Fibroblast of villous mesenchyme (primary cell): ENCODE results near the gene RPS6KA2. TPM values are rescaled to one million over a fixed set of nuclear protein-coding genes. Genes with fewer than 3 reads are reported as not detected.
A peak's percentile ranks its signal among the peaks of the same experiment; 100 is the strongest.

Source experiments
- DNase-seq: peaks from one replicate; pipeline ENCODE4 v3.0.0-alpha.2; 2010; ENCODE audit warnings: low read depth
- H3K4me3 ChIP-seq: 2 replicates; pipeline ENCODE4 v1.5.1; 2011; ENCODE audit warnings: low read depth, mild to moderate bottlenecking, low read length
- total RNA-seq: library from RNA; depleted of rRNA; stranded (reverse); fragments of >200 nt; gene quantifications from 2 replicates; pipeline ENCODE4 v1.2.3, GENCODE V29; 2012
- TF ChIP-seq, protein P1 (sequence below): IDR thresholded peaks from 2 replicates; pipeline ENCODE4 v1.5.1; 2012; ENCODE audit warnings: low read depth, mild to moderate bottlenecking, low read length; ENCODE audit not compliant: insufficient read depth

The RPS6KA2 gene
- total RNA-seq, 1 donor, result 15.5 TPM

DNA sequence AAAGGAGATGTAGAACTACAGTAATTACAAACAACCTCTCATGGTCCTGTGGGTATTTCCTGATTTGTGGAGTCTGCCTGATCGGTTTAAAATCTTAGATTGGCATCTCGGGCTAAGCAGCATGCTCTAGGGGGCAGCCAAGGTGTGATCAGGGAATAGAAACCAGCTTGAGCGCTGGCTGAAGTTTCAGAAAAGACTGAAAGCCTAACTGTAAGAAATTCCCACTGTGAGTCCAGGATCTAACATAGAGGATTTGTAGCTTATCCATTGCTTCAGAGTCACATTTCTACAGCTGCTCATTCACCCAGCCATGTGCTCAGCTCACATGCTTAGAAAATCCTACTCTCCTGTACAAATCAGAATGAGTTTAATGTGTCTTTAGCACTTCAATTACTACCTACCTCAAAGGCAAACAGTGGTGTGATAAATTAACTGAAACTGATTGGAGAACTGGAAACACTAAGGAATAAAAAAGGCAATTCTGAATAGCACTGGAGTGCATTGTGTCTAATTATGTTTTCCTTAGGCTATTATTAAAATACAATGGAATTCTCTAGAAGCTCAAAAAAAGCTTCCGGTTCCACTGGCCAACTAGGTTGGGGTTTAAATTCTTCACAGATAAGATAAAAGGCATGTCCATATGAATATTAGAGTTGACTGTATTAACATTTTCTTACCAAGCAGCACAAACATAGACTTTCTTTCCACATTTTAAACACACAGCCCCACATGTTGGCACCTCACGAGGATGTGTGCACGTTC lies 170.5 kb downstream of the RPS6KA2 start:
- TF ChIP-seq, protein P1, sequence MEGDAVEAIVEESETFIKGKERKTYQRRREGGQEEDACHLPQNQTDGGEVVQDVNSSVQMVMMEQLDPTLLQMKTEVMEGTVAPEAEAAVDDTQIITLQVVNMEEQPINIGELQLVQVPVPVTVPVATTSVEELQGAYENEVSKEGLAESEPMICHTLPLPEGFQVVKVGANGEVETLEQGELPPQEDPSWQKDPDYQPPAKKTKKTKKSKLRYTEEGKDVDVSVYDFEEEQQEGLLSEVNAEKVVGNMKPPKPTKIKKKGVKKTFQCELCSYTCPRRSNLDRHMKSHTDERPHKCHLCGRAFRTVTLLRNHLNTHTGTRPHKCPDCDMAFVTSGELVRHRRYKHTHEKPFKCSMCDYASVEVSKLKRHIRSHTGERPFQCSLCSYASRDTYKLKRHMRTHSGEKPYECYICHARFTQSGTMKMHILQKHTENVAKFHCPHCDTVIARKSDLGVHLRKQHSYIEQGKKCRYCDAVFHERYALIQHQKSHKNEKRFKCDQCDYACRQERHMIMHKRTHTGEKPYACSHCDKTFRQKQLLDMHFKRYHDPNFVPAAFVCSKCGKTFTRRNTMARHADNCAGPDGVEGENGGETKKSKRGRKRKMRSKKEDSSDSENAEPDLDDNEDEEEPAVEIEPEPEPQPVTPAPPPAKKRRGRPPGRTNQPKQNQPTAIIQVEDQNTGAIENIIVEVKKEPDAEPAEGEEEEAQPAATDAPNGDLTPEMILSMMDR, result peak; percentile 35
- no peak overlapping the region for H3K4me3 ChIP-seq
- DNase-seq, result peak; percentile 7

DNA sequence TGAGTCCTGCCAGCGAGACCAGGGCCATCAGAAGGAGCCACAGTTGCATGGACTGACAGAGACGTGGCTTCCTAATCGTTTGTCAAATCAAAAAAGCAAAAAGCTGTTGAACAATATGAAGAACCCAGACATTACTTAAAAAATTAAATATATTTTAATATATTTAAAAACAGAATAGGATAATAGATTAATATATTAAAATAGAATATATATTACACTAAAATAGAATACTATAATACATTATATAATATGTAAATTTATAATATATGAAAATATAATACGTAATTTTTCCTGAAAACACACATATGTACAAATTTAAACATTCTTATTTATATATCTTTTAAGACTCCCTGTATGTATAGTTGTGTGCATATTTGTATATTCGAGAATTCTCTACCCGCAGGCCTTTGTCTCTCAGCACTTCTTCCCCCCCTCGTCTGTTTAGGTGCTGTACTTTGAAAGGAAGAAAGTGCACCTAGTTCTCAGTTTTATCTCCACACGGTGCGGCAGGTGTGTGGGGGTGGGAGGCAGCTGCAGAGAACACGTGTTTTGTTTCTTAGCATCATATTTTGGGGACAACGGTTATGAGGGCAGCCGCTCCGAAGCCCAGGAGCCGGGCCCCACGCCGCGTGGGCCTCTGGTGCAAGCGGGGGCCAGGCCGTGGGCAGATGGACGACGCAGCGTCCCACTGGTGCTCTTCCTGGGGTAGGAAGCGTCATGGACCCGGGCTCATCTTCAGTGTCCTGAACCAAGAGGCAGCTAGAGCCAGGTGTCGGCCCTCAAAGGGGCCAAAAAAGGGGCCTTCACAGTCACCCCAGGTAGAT lies 172.1 kb downstream of the RPS6KA2 start:
- no peak overlapping the region for H3K4me3 ChIP-seq
- TF ChIP-seq, protein P1, result no peak
- DNase-seq, result no peak

DNA sequence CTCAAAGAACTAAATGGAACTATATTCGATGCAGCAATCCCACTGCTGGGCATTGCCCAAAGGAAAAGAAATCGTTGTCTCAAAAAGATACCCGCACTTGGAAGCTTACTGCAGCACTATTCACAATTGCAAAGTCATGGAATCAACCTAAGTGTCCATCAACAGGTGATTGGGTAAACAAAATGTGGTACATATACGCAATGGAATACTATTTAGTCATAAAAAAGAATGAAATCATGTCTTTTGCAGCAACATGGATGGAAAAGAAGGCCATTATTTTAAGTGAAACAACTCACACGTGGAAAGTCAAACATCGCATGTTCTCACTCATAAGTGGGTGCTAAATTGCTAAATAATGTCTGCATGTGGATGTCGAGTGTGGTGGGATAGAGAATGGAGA lies 173.4 kb downstream of the RPS6KA2 start:
- H3K4me3 ChIP-seq, result no peak overlapping the region
- TF ChIP-seq, protein P1, result no peak
- no peak for DNase-seq

DNA sequence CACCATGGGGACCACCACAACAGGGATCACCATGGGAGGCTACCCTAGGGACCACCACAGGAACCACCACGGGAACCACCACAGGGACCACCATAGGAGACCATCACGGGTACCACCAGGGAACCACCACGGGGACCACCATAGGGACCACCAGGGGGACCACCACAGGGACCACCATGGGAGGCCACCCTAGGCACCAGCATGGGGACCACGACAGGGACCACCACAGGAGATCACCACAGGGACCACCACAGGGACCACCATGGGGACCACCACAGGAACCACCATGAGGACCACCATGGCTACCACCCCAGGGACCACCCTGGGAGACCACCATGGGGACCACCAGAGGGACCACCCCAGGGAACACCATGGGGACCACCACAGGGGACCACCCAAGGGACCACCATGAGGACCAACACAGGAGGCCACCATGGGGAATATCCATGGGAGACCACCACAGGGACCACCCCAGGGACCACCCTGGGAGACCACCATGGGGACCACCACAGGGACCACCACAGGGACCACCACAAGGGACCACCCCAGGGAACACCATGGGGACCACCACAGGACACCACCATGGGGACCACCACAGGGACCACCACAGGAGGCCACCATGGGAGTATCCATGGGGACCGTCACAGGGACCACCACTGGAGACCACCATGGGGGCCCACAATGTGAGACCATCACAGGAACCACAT lies 176.7 kb downstream of the RPS6KA2 start:
- TF ChIP-seq, protein P1, result no peak
- H3K4me3 ChIP-seq, result no peak overlapping the region
- no peak for DNase-seq

DNA sequence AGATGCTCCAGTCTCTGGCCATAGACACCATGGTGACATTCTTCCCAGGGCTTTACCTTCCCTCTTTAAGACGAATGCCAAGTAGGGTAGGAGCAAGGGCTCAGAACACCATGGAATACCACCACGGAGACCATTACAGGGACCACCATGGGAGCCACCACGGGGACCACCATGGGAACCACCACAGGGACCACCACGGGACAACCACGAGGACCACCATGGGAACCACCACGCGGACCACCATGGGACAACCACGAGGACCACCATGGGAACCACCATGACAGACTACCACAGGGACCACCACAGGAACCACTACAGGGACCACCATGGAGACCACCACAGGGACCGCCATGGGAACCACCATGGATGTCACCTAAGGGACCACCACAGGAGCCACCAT lies 177.4 kb downstream of the RPS6KA2 start:
- H3K4me3 ChIP-seq, result no peak overlapping the region
- no peak for DNase-seq
- TF ChIP-seq, protein P1, result no peak

DNA sequence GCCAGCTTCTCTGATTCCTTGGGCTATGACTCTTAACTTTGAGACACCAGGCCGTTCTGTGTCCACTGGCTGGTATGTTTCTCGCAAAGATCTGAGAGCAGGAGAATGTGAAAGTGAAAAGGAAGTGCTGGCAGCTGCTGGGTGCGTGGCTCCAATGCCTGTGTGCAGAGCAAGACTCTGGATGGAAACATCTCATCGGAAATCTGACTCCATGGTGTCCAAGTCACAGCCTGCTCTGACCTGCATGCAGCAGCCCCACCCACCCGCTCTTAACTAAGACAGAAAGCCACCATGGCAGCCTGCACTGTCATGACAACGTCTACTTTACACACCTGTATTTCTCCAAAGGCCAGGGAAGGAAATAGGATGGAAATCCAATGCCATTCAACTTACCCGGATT lies 178.0 kb downstream of the RPS6KA2 start:
- no peak for DNase-seq
- TF ChIP-seq, protein P1, result no peak
- H3K4me3 ChIP-seq, result no peak overlapping the region
